Raji (cell line): Measurements from ENCODE around the gene AGBL4.

Experiments used
- POLR2A ChIP-seq: IDR thresholded peaks from 2 replicates; pipeline ENCODE4 v1.6.1; 2011; ENCODE audit warnings: low read depth, low read length, control low read depth; ENCODE audit not compliant: insufficient read depth

The AGBL4 gene

GRCh38 chr1:49364676-49365075 lies 659.1 kb downstream of the AGBL4 start:
- TF ChIP-seq POLR2A = no peak

GRCh38 chr1:49363628-49364027 lies 660.1 kb downstream of the AGBL4 start:
- TF ChIP-seq POLR2A = no peak

- TF ChIP-seq POLR2A = no peak
Measured at GRCh38 chr1:49358036-49358435, 665.7 kb downstream of the AGBL4 start.

DNA sequence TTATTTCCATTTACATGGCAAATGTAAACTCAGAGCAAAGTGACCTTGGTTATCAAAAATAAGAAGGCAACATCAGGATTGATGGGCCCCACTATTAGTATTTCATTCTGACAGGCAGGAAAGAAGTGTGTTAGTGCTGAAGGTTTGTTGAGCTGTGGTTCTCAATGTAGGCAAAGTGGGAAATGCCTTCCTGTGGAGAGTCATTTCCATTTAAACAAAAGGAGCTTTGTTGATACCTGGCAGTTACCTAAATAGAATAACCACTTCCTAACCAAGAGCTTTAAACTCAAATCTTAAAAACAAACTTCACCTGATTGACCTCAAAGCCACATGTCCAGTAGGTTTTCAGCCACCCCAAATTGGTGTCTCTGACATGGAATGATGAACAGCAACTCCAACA lies 667.2 kb downstream of the AGBL4 start:
- no peak for TF ChIP-seq POLR2A

- no peak for TF ChIP-seq POLR2A
Measured at GRCh38 chr1:49351768-49352167, 672.0 kb downstream of the AGBL4 start.

DNA sequence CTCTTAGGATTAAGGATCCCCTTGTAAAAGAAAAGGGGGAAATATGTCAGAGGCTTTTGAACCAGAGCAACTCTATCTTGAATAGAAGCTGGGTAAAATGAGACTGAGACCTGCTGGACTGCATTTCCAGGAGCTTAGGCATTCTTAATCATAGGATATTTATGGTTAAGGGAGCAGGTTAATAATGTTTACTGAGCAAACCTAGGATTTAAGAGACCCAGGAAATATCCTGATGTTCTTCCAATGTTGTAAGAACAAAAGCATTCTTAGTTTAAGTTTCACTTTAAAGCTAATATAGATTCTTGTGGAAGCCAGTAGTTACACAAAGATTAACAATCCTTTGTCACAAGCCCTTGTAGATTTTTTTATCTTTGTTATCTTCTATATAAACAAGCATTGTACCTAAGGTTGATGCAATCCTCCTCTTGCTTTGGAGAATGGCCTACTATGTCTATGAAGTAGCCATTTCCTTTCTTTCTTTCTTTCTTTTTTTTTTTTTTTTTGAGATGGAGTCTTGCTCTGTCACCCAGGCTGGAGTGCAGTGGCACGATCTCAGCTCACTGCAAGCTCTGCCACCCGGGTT lies 676.9 kb downstream of the AGBL4 start:
- no peak for TF ChIP-seq POLR2A

DNA sequence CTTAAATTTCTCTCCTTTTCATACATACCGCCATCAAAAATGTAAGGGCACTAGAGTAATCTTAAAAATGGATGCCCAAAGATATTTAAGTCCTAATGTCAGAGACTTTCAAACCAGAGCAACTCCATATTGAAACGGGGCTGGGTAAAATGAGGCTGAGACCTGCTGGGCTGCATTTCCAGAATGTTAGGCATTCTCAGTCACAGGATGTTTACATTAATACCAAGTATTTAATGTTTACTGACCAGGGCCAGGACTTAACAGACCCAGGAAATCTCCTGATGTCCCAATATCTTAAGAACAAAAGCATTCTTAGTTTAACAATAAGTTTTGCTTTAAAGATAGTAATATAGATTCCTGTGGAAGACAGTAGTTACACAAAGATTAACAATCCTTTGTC lies 683.2 kb downstream of the AGBL4 start:
- TF ChIP-seq POLR2A = no peak

DNA sequence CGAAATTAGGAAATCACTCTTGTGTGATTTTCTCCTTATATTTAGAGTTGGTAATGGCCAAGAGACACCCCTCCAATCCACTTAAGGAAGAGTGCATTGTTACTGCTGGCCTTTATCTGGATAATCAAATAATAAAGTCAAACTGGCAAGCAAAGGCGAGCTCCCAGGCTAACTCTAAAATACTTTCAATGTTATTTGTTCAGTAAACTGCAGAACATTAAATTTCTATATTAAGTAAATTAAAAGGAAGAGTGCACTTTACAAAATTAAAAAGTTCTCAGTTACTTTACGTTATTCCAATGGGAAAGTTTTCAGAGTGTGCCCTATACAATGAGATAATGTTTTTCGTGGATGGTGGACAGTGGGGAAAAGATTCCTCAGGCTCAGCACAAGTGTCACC lies 684.7 kb downstream of the AGBL4 start:
- TF ChIP-seq POLR2A = no peak

DNA sequence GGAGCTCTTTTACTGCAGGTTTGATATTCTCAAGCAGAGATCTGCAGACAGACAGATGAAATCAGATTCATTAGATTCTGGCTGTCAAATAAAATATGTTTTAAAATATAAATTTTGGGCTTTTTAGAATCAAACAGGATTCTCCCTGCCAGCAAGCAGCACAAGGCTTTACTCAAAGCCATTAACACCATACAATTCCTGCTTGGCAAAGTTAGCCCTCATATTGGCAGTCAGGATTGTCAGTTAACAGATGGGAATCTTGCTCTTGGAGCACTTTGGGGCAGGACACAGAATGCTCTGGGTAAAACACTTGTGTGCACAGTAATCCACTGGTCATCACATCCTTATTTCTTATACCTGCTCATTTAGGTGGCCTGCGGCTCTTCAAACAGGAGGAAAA lies 686.5 kb downstream of the AGBL4 start:
- no peak for TF ChIP-seq POLR2A

DNA sequence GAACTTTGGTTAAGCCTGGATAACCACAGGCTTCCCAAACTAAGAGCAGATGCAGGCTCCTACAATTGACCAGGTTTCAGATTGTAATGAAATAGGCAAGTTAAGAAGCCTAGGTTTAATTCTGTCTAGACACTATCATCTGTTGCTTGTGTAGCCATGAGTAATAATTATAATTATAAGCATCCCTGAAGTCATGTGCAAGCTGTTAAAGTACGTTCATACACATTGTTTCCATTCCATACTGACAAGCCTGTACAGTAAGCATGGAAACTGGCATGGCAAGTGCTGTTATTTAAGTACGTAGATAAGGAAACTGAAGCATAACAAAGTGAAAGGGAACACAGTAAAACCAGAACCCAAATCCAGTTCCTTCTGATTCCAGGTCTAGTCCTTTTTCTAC lies 689.8 kb downstream of the AGBL4 start:
- TF ChIP-seq POLR2A = no peak

- TF ChIP-seq POLR2A = no peak
Measured at GRCh38 chr1:49331066-49331852, 692.5 kb downstream of the AGBL4 start.

- TF ChIP-seq POLR2A = no peak
Measured at GRCh38 chr1:49323925-49324540, 699.7 kb downstream of the AGBL4 start.

- no peak for TF ChIP-seq POLR2A
Measured at GRCh38 chr1:49319426-49319963, 704.3 kb downstream of the AGBL4 start.

GRCh38 chr1:49318218-49318617 lies 705.5 kb downstream of the AGBL4 start:
- no peak for TF ChIP-seq POLR2A

DNA sequence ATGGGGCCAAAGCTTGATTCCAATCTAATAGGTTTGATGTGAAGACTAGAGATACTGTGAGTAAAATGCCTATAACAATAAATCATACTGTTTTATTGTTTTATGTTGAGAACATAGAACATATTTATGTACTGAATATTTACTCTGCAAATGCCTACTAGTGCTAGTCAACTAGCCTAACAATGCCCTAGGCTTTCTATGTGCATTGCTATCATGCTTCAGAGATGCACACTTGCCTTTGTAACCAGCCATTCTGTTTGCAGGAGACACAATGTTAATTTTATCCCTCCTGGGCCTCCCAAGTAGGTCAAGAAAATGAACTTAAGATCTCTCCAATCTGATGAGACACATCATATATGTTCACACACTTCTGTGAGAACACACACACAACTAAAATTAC lies 716.3 kb downstream of the AGBL4 start:
- TF ChIP-seq POLR2A = no peak

- no peak for TF ChIP-seq POLR2A
Measured at GRCh38 chr1:49306507-49307070, 717.2 kb downstream of the AGBL4 start.
